ENCODE measurements around the gene GDI1.

GDI1 gene

DNA sequence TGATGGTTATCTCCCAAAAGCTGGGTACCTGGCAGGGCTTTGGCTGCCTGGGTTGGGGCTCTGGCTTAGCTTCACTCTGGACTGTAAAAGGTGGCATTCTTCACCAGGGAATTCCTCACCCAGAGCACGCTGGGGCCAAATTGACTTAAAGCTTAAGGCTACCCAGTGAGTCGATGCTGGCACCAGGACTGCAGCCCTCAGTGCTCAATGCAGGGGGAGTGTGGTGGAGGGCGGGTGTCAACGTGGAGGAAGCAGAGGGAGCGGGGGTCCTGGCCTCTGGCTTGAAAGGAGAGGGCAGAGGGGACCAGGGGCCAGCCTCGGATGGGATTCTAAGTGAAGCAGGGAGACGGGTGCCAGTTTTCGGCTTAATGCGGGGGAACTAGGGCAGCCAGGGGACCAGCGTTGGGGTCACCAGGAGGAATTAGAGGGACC, 6.5 kb downstream of the GDI1 start:
- peak overlapping the region in 5 of 7 experiments; percentile 15 to 61 (median 30) for H3K4me3 ChIP-seq (ENCODE audit: control insufficient read depth in 1 of 7, extremely low read depth in 1 of 7, insufficient read depth in 4 of 7, low read depth in 2 of 7, low read length in 6 of 7)
- H3K36me3 ChIP-seq (ENCODE audit: control insufficient read depth in 4 of 4, insufficient read depth in 4 of 4, low read length in 3 of 4): peaks cover 3 to 41% (median 22%) of the 10 kb centered on the region in 4 experiments
- POLR2A ChIA-PET: no interaction called here
- peaks cover 0 to 5% (median 0%) of the 10 kb centered on the region in 5 experiments for H3K27me3 ChIP-seq (replicated peaks in 2 of 5; ENCODE audit: control insufficient read depth in 4 of 5, insufficient read depth in 5 of 5, low read length in 4 of 5)
- DNase-seq: peak in 1 of 3 donors; percentile 30
- peaks cover 0 to 15% (median 12%) of the 10 kb centered on the region in 4 experiments for H3K4me1 ChIP-seq (ENCODE audit: control extremely low read depth in 1 of 4, control insufficient read depth in 4 of 4, insufficient read depth in 4 of 4, low read length in 3 of 4)
- CTCF ChIA-PET: interaction anchor here (1.3 kb wide), 1 partner anchor 70 kb away, joined by 3 read pairs; no protein-coding TSS in a partner anchor
- H3K9me3 ChIP-seq (ENCODE audit: control extremely low read depth in 1 of 5, control insufficient read depth in 4 of 5, insufficient read depth in 2 of 5, low read depth in 1 of 5, low read length in 4 of 5): no peaks in the 10 kb centered on the region
- WGBS (ENCODE audit: insufficient coverage): 33% methylated on average over 8 of the region's 10 CpGs
- no peak overlapping the region for H3K27ac ChIP-seq (ENCODE audit: insufficient read depth in 1 of 2, low read depth in 1 of 2, low read length in 2 of 2, poor library complexity in 1 of 2, severe bottlenecking in 2 of 2)

- Histone ChIP-seq H3K27ac (ENCODE audit: insufficient read depth in 1 of 2, low read depth in 1 of 2, low read length in 2 of 2, poor library complexity in 1 of 2, severe bottlenecking in 2 of 2) (no peak within 1 kb of the TSS), H3K9me3 (ENCODE audit: control extremely low read depth in 1 of 5, control insufficient read depth in 4 of 5, insufficient read depth in 2 of 5, low read depth in 1 of 5, low read length in 4 of 5) (no peaks in the 10 kb centered on the region), H3K4me3 (ENCODE audit: control insufficient read depth in 1 of 7, extremely low read depth in 1 of 7, insufficient read depth in 4 of 7, low read depth in 2 of 7, low read length in 6 of 7) (peak within 1 kb of the TSS in 6 of 7 experiments; percentile 15 to 70 (median 44)), H3K4me1 (ENCODE audit: control extremely low read depth in 1 of 4, control insufficient read depth in 4 of 4, insufficient read depth in 4 of 4, low read length in 3 of 4) (peaks cover 0 to 15% (median 12%) of the 10 kb centered on the region in 4 experiments), H3K27me3 (replicated peaks in 2 of 5; ENCODE audit: control insufficient read depth in 4 of 5, insufficient read depth in 5 of 5, low read length in 4 of 5) (peaks cover 0 to 5% (median 0%) of the 10 kb centered on the region in 5 experiments), H3K36me3 (ENCODE audit: control insufficient read depth in 4 of 4, insufficient read depth in 4 of 4, low read length in 3 of 4) (peaks cover 3 to 44% (median 19%) of the 10 kb centered on the region in 4 experiments)
- 27% methylated on average over 85 of the region's 94 CpGs for WGBS (ENCODE audit: insufficient coverage)
- CTCF ChIA-PET: interaction anchor here (1.3 kb wide), 1 partner anchor 71 kb away, joined by 3 read pairs; no protein-coding TSS in a partner anchor
- POLR2A ChIA-PET: no interaction called here
- DNase-seq: peak; percentile 42 to 68 (median 52)
Measured at GRCh38 chrX:154443992-154444754, 7.2 kb downstream of the GDI1 start, which contains the start of gene FAM50A. Gene FAM50A, plus strand, starts transcription at chrX:154444141. Its CDS starts 95 bp downstream, at chrX:154444236.

GRCh38 chrX:154444755-154445246, 7.8 kb downstream of the GDI1 start:
- H3K4me3 ChIP-seq (ENCODE audit: control insufficient read depth in 1 of 7, extremely low read depth in 1 of 7, insufficient read depth in 4 of 7, low read depth in 2 of 7, low read length in 6 of 7): peak overlapping the region in 4 of 7 experiments; percentile 29 to 70 (median 62)
- H3K36me3 ChIP-seq (ENCODE audit: control insufficient read depth in 4 of 4, insufficient read depth in 4 of 4, low read length in 3 of 4): peaks cover 3 to 49% (median 20%) of the 10 kb centered on the region in 4 experiments
- H3K4me1 ChIP-seq (ENCODE audit: control extremely low read depth in 1 of 4, control insufficient read depth in 4 of 4, insufficient read depth in 4 of 4, low read length in 3 of 4): peaks cover 0 to 15% (median 12%) of the 10 kb centered on the region in 4 experiments
- DNase-seq: no peak
- WGBS (ENCODE audit: insufficient coverage): 92% methylated on average over 11 of the region's 13 CpGs
- no peaks in the 10 kb centered on the region for H3K9me3 ChIP-seq (ENCODE audit: control extremely low read depth in 1 of 5, control insufficient read depth in 4 of 5, insufficient read depth in 2 of 5, low read depth in 1 of 5, low read length in 4 of 5)
- peaks cover 0 to 5% (median 0%) of the 10 kb centered on the region in 5 experiments for H3K27me3 ChIP-seq (replicated peaks in 2 of 5; ENCODE audit: control insufficient read depth in 4 of 5, insufficient read depth in 5 of 5, low read length in 4 of 5)
- CTCF ChIA-PET: no interaction called here
- H3K27ac ChIP-seq (ENCODE audit: insufficient read depth in 1 of 2, low read depth in 1 of 2, low read length in 2 of 2, poor library complexity in 1 of 2, severe bottlenecking in 2 of 2): no peak overlapping the region
- POLR2A ChIA-PET: no interaction called here

DNA sequence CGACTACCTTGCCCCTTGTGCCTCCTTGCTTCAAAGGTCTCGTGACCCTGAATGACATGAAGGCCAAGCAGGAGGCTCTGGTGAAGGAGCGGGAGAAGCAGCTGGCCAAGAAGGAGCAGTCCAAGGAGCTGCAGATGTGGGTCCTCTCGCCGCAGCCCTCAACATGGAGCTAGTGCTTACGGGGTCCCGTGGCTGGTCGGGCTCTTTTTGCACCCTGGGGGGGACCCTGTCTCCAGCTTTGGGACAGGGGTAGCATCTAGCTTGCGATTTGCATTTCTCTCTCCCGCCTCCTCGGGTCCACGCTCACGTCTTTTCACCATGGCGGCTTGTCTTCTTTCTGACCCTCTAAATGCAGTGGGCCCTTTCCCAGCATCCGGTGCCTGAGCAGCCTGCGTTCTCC, 8.8 kb downstream of the GDI1 start:
- Histone ChIP-seq H3K27me3 (replicated peaks in 2 of 5; ENCODE audit: control insufficient read depth in 4 of 5, insufficient read depth in 5 of 5, low read length in 4 of 5) (peaks cover 0 to 5% (median 0%) of the 10 kb centered on the region in 5 experiments), H3K9me3 (ENCODE audit: control extremely low read depth in 1 of 5, control insufficient read depth in 4 of 5, insufficient read depth in 2 of 5, low read depth in 1 of 5, low read length in 4 of 5) (no peaks in the 10 kb centered on the region), H3K27ac (ENCODE audit: insufficient read depth in 1 of 2, low read depth in 1 of 2, low read length in 2 of 2, poor library complexity in 1 of 2, severe bottlenecking in 2 of 2) (no peak overlapping the region), H3K4me3 (ENCODE audit: control insufficient read depth in 1 of 7, extremely low read depth in 1 of 7, insufficient read depth in 4 of 7, low read depth in 2 of 7, low read length in 6 of 7) (no peak overlapping the region), H3K4me1 (ENCODE audit: control extremely low read depth in 1 of 4, control insufficient read depth in 4 of 4, insufficient read depth in 4 of 4, low read length in 3 of 4) (peaks cover 0 to 15% (median 12%) of the 10 kb centered on the region in 4 experiments), H3K36me3 (ENCODE audit: control insufficient read depth in 4 of 4, insufficient read depth in 4 of 4, low read length in 3 of 4) (peaks cover 3 to 50% (median 20%) of the 10 kb centered on the region in 4 experiments)
- POLR2A ChIA-PET: interaction anchor here (1.3 kb wide), 1 partner anchor 37 kb away, joined by 5 read pairs; the partner anchor contains the start of gene DNASE1L1
- CTCF ChIA-PET: interaction anchor here (1.0 kb wide), 2 partner anchors 11 to 36 kb away, joined by 3 read pairs; no protein-coding TSS in a partner anchor
- WGBS (ENCODE audit: insufficient coverage): 96% methylated on average over 16 of the region's 16 CpGs
- DNase-seq: no peak

DNA sequence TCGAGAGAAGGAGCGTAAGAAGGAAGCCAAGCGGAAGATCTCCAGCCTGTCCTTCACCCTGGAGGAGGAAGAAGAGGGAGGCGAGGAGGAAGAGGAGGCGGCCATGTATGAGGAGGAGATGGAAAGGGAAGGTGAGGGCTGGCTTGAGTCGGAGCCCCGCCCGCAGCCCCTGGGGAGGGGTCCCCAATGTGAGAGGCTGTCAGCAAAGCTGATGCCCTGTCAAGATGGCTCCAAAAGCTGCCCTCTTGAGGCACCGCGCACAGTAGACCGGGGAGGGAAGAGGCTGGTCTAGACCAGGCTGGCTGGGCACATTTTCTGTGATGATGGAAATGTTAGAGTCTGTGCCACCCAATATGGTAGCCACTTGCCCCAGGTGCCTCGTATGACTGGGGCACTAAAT, 9.5 kb downstream of the GDI1 start:
- Histone ChIP-seq H3K27me3 (replicated peaks in 2 of 5; ENCODE audit: control insufficient read depth in 4 of 5, insufficient read depth in 5 of 5, low read length in 4 of 5) (peaks cover 0 to 5% (median 0%) of the 10 kb centered on the region in 5 experiments), H3K9me3 (ENCODE audit: control extremely low read depth in 1 of 5, control insufficient read depth in 4 of 5, insufficient read depth in 2 of 5, low read depth in 1 of 5, low read length in 4 of 5) (no peaks in the 10 kb centered on the region), H3K4me3 (ENCODE audit: control insufficient read depth in 1 of 7, extremely low read depth in 1 of 7, insufficient read depth in 4 of 7, low read depth in 2 of 7, low read length in 6 of 7) (no peak overlapping the region), H3K36me3 (ENCODE audit: control insufficient read depth in 4 of 4, insufficient read depth in 4 of 4, low read length in 3 of 4) (peaks cover 3 to 47% (median 16%) of the 10 kb centered on the region in 4 experiments), H3K4me1 (ENCODE audit: control extremely low read depth in 1 of 4, control insufficient read depth in 4 of 4, insufficient read depth in 4 of 4, low read length in 3 of 4) (peaks cover 0 to 15% (median 12%) of the 10 kb centered on the region in 4 experiments), H3K27ac (ENCODE audit: insufficient read depth in 1 of 2, low read depth in 1 of 2, low read length in 2 of 2, poor library complexity in 1 of 2, severe bottlenecking in 2 of 2) (no peak overlapping the region)
- WGBS (ENCODE audit: insufficient coverage): 92% methylated on average over 12 of the region's 12 CpGs
- CTCF ChIA-PET: interaction anchor here (1.0 kb wide), 1 partner anchor 36 kb away, joined by 3 read pairs; no protein-coding TSS in a partner anchor
- POLR2A ChIA-PET: interaction anchor here (1.3 kb wide), 1 partner anchor 37 kb away, joined by 5 read pairs; the partner anchor contains the start of gene DNASE1L1
- no peak for DNase-seq

DNA sequence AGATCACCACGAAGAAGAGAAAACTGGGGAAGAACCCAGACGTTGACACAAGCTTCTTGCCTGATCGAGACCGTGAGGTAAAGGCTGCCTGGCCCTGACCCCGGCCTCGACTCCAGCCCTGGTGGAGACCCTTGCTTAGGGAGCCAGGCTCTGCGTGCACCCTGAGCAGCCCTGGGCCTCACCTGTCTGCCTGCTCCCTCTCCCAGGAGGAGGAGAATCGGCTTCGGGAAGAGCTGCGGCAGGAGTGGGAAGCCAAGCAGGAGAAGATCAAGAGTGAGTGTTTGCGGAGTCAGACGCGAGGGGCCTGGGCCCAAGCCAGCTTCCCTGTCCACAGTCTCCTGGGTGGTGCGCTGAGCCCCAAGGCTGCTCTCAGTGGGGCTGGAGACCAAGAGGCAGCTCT, 11.5 kb downstream of the GDI1 start:
- DNase-seq: no peak
- H3K27me3 ChIP-seq (replicated peaks in 2 of 5; ENCODE audit: control insufficient read depth in 4 of 5, insufficient read depth in 5 of 5, low read length in 4 of 5): peaks cover 0 to 7% (median 0%) of the 10 kb centered on the region in 5 experiments
- no peak overlapping the region for H3K4me3 ChIP-seq (ENCODE audit: control insufficient read depth in 1 of 7, extremely low read depth in 1 of 7, insufficient read depth in 4 of 7, low read depth in 2 of 7, low read length in 6 of 7)
- CTCF ChIA-PET: no interaction called here
- POLR2A ChIA-PET: interaction anchor here (0.6 to 1.0 kb wide), 2 partner anchors 10 to 729 kb away, joined by 3 to 5 read pairs; partner anchors contain the start of gene PLXNA3
- H3K27ac ChIP-seq (ENCODE audit: insufficient read depth in 1 of 2, low read depth in 1 of 2, low read length in 2 of 2, poor library complexity in 1 of 2, severe bottlenecking in 2 of 2): no peak overlapping the region
- peaks cover 0 to 11% (median 9%) of the 10 kb centered on the region in 4 experiments for H3K4me1 ChIP-seq (ENCODE audit: control extremely low read depth in 1 of 4, control insufficient read depth in 4 of 4, insufficient read depth in 4 of 4, low read length in 3 of 4)
- H3K9me3 ChIP-seq (ENCODE audit: control extremely low read depth in 1 of 5, control insufficient read depth in 4 of 5, insufficient read depth in 2 of 5, low read depth in 1 of 5, low read length in 4 of 5): no peaks in the 10 kb centered on the region
- 98% methylated on average over 9 of the region's 14 CpGs for WGBS (ENCODE audit: insufficient coverage)
- H3K36me3 ChIP-seq (ENCODE audit: control insufficient read depth in 4 of 4, insufficient read depth in 4 of 4, low read length in 3 of 4): peaks cover 0 to 39% (median 10%) of the 10 kb centered on the region in 4 experiments

Data from common myeloid progenitor, CD34-positive (primary cell).